Measurements from ENCODE around the gene HLA-DQB1. TPM values are rescaled to one million over a fixed set of nuclear protein-coding genes. Genes with fewer than 3 reads are reported as not detected.
A peak's percentile ranks its signal among the peaks of the same experiment; 100 is the strongest.

The HLA-DQB1 gene
- total RNA-seq, 1 experiment from 2014 or later: 126 TPM

DNA sequence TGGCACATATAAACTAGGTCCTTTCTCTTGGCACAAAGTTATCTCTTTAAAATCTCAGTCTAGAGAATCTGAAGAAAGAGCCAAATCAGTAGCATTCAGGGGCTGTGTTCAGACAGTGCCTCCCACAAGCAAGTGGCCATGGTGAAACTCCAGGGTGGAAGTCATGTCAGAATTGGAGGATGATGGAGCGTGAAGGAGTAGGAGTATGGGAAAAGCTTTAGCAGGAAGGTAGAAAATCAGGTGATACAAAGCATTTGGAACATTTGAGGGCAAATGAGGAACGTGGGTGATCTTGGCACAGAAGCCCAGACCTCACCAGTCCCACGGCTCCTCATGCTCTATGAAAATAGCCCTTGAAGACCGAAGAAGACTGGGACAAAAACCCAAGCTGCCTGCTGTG is 2.8 kb upstream of the HLA-DQB1 start:
- Histone ChIP-seq H3K36me3 (ENCODE audit: insufficient read depth, low read length) (no peaks in the 10 kb centered on the region), H4K20me1 (ENCODE audit: insufficient read depth, low read depth, low read length) (no peaks in the 10 kb centered on the region), H3K27me3 (ENCODE audit: low read length) (no peaks in the 10 kb centered on the region), H3K9ac (ENCODE audit: low read length) (no peak overlapping the region), H3K4me3 (ENCODE audit: low read length) (no peak overlapping the region), H3K27ac (ENCODE audit: low read length) (peak overlapping the region; percentile 86), H3K9me2 (replicated peaks; ENCODE audit: insufficient read depth, low read length) (no peaks in the 10 kb centered on the region), H3K79me2 (ENCODE audit: low read length) (peaks cover 13% of the 10 kb centered on the region), H3K9me3 (ENCODE audit: low read length) (no peaks in the 10 kb centered on the region), H3K4me2 (ENCODE audit: low read depth, low read length, poor library complexity, severe bottlenecking) (no peak overlapping the region), H3K4me1 (ENCODE audit: low read length) (peaks cover 26% of the 10 kb centered on the region), H2AFZ (ENCODE audit: low read length) (no peak overlapping the region)
- DNase-seq: peak; percentile 39

DNA sequence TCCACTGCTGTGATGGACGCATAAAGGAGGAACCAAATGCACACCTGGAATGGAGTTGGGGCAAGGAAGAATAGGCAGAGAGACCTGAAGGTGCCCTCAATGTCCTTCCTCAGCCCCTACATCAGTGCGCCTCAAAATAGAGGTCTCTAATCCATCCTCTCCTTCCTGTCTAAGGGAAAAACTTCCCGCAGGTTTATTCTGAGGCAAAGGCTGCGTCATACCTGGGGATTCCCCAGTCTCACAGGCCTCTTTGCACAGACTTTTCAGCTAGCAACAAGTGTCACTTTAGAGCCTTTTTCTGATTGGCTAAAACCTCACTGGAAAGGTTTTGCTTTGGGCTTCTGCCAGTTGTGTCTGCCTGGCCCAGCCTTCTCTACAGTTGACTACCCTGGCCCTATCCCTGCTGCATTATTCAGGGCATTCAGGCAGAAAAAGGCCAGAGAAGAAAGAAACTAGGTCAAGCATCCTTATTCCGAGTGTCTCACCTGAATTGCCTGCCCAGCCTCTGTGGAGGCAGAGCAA is 1.8 kb upstream of the HLA-DQB1 start:
- H3K4me2 ChIP-seq (ENCODE audit: low read depth, low read length, poor library complexity, severe bottlenecking): peak overlapping the region; percentile 40
- H3K27me3 ChIP-seq (ENCODE audit: low read length): no peaks in the 10 kb centered on the region
- DNase-seq: peak; percentile 94
- peak overlapping the region; percentile 14; the same call in 1 of the 2 replicates for H2AFZ ChIP-seq (ENCODE audit: low read length)
- no peaks in the 10 kb centered on the region for H3K9me3 ChIP-seq (ENCODE audit: low read length)
- H3K9me2 ChIP-seq (replicated peaks; ENCODE audit: insufficient read depth, low read length): no peaks in the 10 kb centered on the region
- peaks cover 13% of the 10 kb centered on the region for H3K79me2 ChIP-seq (ENCODE audit: low read length)
- H3K4me3 ChIP-seq (ENCODE audit: low read length): no peak overlapping the region
- no peaks in the 10 kb centered on the region for H4K20me1 ChIP-seq (ENCODE audit: insufficient read depth, low read depth, low read length)
- H3K27ac ChIP-seq (ENCODE audit: low read length): peak overlapping the region; percentile 86
- H3K36me3 ChIP-seq (ENCODE audit: insufficient read depth, low read length): no peaks in the 10 kb centered on the region
- peak overlapping the region; percentile 35; the same call in 1 of the 2 replicates for H3K9ac ChIP-seq (ENCODE audit: low read length)
- peaks cover 30% of the 10 kb centered on the region for H3K4me1 ChIP-seq (ENCODE audit: low read length)

DNA sequence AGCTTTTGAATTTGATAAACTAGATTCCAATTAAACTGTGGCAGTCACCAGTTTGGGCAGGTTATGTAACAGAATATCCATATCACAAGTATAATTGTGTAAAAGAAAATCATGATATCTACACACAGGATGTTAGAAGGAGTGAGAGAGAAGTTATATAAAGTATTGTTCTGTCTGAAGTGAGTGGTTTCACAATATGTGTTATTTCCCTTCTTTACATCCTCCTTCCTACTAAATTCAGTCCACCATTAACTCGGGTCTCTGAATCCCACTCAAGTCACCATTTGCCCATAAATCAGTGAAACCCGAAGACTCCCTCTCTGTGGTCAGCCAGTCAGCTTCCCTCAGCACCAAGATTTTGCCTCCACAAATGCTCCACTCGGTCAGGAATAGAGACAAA is 796 bp downstream of the HLA-DQB1 start:
- Histone ChIP-seq H4K20me1 (ENCODE audit: insufficient read depth, low read depth, low read length) (no peaks in the 10 kb centered on the region), H3K27me3 (ENCODE audit: low read length) (no peaks in the 10 kb centered on the region), H2AFZ (ENCODE audit: low read length) (no peak overlapping the region), H3K4me3 (ENCODE audit: low read length) (peak overlapping the region; percentile 83), H3K9me2 (replicated peaks; ENCODE audit: insufficient read depth, low read length) (no peaks in the 10 kb centered on the region), H3K9me3 (ENCODE audit: low read length) (no peaks in the 10 kb centered on the region), H3K4me2 (ENCODE audit: low read depth, low read length, poor library complexity, severe bottlenecking) (peak overlapping the region; percentile 73), H3K79me2 (ENCODE audit: low read length) (peaks cover 13% of the 10 kb centered on the region), H3K9ac (ENCODE audit: low read length) (peak overlapping the region; percentile 74), H3K36me3 (ENCODE audit: insufficient read depth, low read length) (no peaks in the 10 kb centered on the region), H3K4me1 (ENCODE audit: low read length) (peaks cover 43% of the 10 kb centered on the region), H3K27ac (ENCODE audit: low read length) (peak overlapping the region; percentile 86)
- peak; percentile 51 for DNase-seq

DNA sequence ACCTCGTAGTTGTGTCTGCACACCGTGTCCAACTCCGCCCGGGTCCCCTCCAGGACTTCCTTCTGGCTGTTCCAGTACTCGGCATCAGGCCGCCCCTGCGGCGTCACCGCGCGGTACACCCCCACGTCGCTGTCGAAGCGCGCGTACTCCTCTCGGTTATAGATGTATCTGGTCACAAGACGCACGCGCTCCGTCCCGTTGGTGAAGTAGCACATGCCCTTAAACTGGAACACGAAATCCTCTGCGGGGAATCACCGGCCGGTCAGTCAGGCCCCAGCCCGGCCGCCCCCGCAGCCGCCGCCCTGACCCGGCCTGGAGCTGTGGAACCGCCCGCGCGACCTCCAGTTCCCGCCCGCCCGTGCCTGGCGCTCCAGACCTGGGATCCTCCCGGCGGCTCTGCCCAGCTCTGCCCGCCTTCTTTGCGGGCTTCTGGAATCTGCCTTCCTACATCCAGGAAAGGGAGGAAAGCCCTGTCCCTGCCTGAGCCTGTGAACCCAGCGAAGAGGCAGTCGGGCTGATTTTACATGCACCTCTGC is 1.6 kb downstream of the HLA-DQB1 start:
- H3K36me3 ChIP-seq (ENCODE audit: insufficient read depth, low read length): no peaks in the 10 kb centered on the region
- no peaks in the 10 kb centered on the region for H3K9me3 ChIP-seq (ENCODE audit: low read length)
- H3K27ac ChIP-seq (ENCODE audit: low read length): peak overlapping the region; percentile 86
- peak overlapping the region; percentile 73 for H3K4me2 ChIP-seq (ENCODE audit: low read depth, low read length, poor library complexity, severe bottlenecking)
- H3K9me2 ChIP-seq (replicated peaks; ENCODE audit: insufficient read depth, low read length): no peaks in the 10 kb centered on the region
- peak; percentile 58 for DNase-seq
- peak overlapping the region; percentile 74 for H3K9ac ChIP-seq (ENCODE audit: low read length)
- H3K4me3 ChIP-seq (ENCODE audit: low read length): peak overlapping the region; percentile 83
- no peaks in the 10 kb centered on the region for H4K20me1 ChIP-seq (ENCODE audit: insufficient read depth, low read depth, low read length)
- H3K4me1 ChIP-seq (ENCODE audit: low read length): peaks cover 51% of the 10 kb centered on the region
- no peaks in the 10 kb centered on the region for H3K27me3 ChIP-seq (ENCODE audit: low read length)
- peaks cover 13% of the 10 kb centered on the region for H3K79me2 ChIP-seq (ENCODE audit: low read length)
- H2AFZ ChIP-seq (ENCODE audit: low read length): no peak overlapping the region

DNA sequence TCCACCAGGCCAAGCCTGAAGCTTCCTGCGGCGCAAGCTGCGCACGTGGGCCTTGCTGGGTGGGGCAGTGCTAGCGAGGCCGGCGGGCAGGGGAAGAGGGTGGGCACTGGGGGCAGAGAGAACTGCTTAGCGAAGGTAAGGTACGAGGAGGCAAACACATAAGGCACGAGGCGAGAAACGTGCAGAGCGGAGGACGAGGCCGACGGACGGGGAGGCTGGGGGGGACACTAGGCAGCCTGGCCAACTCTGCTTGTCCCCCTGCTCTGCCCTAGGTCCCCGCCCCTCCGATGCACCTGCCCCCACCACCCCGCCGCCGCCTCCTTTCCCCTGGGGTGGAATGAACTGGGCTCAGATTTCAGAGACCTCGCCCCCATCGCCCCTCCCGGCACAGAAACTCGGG is 2.1 kb downstream of the HLA-DQB1 start:
- Histone ChIP-seq H3K36me3 (ENCODE audit: insufficient read depth, low read length) (peaks cover under 1% of the 10 kb centered on the region; the same call in 1 of the 2 replicates), H3K9me2 (replicated peaks; ENCODE audit: insufficient read depth, low read length) (no peaks in the 10 kb centered on the region), H3K9ac (ENCODE audit: low read length) (no peak overlapping the region), H3K9me3 (ENCODE audit: low read length) (no peaks in the 10 kb centered on the region), H3K79me2 (ENCODE audit: low read length) (peaks cover 13% of the 10 kb centered on the region), H4K20me1 (ENCODE audit: insufficient read depth, low read depth, low read length) (no peaks in the 10 kb centered on the region), H2AFZ (ENCODE audit: low read length) (no peak overlapping the region), H3K27ac (ENCODE audit: low read length) (0 out of 2 replicates have a peak overlapping the region, but pooled peaks have one; percentile 86), H3K4me1 (ENCODE audit: low read length) (peaks cover 56% of the 10 kb centered on the region), H3K4me3 (ENCODE audit: low read length) (peak overlapping the region; percentile 22; the same call in 1 of the 2 replicates), H3K4me2 (ENCODE audit: low read depth, low read length, poor library complexity, severe bottlenecking) (peak overlapping the region; percentile 73), H3K27me3 (ENCODE audit: low read length) (no peaks in the 10 kb centered on the region)
- DNase-seq: peak; percentile 40

DNA sequence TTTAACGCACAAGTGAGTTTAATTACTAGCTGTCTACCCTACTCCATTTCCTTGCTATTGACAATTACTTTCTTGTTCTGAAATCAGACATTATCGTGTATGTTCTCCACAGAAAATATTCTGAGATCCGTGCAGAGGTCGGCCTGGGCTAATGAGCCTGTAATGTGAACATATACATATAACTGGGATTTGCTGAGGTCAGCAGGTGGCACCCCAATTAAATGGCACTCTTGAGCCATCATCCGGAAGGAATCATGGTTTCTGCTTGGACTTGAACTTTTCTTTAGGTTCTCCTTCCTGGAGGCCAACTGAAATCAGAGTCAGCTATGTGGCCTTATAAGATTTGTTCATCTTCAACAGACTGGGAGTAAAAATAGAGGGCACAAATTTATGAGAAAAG is 3.6 kb downstream of the HLA-DQB1 start:
- Histone ChIP-seq H3K79me2 (ENCODE audit: low read length) (peaks cover 13% of the 10 kb centered on the region), H3K9me2 (replicated peaks; ENCODE audit: insufficient read depth, low read length) (no peaks in the 10 kb centered on the region), H3K27ac (ENCODE audit: low read length) (peak overlapping the region; percentile 60), H3K4me2 (ENCODE audit: low read depth, low read length, poor library complexity, severe bottlenecking) (no peak overlapping the region), H2AFZ (ENCODE audit: low read length) (no peak overlapping the region), H4K20me1 (ENCODE audit: insufficient read depth, low read depth, low read length) (no peaks in the 10 kb centered on the region), H3K9me3 (ENCODE audit: low read length) (no peaks in the 10 kb centered on the region), H3K4me3 (ENCODE audit: low read length) (no peak overlapping the region), H3K27me3 (ENCODE audit: low read length) (no peaks in the 10 kb centered on the region), H3K4me1 (ENCODE audit: low read length) (peaks cover 58% of the 10 kb centered on the region), H3K36me3 (ENCODE audit: insufficient read depth, low read length) (peaks cover 6% of the 10 kb centered on the region; the same call in 1 of the 2 replicates), H3K9ac (ENCODE audit: low read length) (no peak overlapping the region)
- no peak for DNase-seq

DNA sequence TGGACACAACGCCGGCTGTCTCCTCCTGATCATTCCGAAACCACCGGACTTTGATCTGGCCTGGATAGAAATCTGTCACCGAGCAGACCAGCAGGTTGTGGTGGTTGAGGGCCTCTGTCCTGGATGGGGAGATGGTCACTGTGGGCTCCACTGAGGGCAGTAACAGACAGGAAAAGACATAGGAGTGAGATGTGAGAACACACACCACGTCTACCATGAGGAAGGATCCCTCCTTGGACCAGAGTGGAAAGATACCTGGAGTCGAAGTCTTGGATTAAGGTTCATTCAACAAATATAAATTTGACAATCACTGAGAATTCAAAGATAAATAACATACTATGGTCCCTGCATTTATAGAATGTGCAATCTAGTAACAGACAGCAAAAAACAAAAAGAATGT is 4.4 kb downstream of the HLA-DQB1 start:
- Histone ChIP-seq H3K79me2 (ENCODE audit: low read length) (peaks cover 13% of the 10 kb centered on the region), H3K36me3 (ENCODE audit: insufficient read depth, low read length) (peaks cover 6% of the 10 kb centered on the region; the same call in 1 of the 2 replicates), H3K27me3 (ENCODE audit: low read length) (no peaks in the 10 kb centered on the region), H3K4me3 (ENCODE audit: low read length) (no peak overlapping the region), H3K27ac (ENCODE audit: low read length) (no peak overlapping the region), H3K9me3 (ENCODE audit: low read length) (no peaks in the 10 kb centered on the region), H2AFZ (ENCODE audit: low read length) (no peak overlapping the region), H3K4me1 (ENCODE audit: low read length) (peaks cover 53% of the 10 kb centered on the region), H4K20me1 (ENCODE audit: insufficient read depth, low read depth, low read length) (no peaks in the 10 kb centered on the region), H3K9me2 (replicated peaks; ENCODE audit: insufficient read depth, low read length) (no peaks in the 10 kb centered on the region), H3K9ac (ENCODE audit: low read length) (no peak overlapping the region), H3K4me2 (ENCODE audit: low read depth, low read length, poor library complexity, severe bottlenecking) (no peak overlapping the region)
- DNase-seq: no peak

DNA sequence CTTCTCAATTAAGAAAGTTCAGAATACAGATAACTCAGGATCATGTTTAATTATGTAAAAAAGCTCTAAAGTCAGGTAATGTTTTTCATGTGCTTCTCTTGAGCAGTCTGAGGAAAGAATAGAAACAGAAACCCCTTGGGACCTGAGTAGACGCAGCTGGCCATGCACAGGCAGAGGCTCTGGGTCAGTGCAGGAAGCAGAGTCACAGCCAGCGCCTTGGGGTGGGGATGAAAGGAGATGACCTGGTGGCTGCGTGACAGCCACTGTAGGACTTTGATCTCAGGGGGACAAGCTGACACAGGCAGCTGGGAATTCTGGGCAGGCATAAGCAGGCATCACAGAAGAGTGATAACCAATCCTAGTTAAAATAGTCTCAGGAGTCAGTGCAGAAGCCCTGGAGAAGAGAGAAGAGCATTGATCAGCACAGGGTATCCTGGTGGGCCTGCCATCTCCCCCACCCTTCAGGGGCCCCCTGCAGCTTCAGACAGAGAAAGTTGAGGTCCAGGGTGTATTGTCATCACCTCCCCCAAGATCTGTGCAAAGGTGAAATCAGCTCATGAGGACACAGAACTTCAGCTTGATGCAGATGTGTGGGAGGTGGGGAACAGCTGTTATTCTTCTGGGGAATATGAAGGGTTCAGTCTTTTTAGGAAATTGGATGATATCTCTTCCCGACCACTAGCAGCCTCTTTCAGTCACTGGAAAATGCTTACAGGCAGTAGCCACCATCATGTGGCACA is 6.4 kb downstream of the HLA-DQB1 start:
- H4K20me1 ChIP-seq (ENCODE audit: insufficient read depth, low read depth, low read length): no peaks in the 10 kb centered on the region
- peaks cover 6% of the 10 kb centered on the region; the same call in 1 of the 2 replicates for H3K36me3 ChIP-seq (ENCODE audit: insufficient read depth, low read length)
- H3K27ac ChIP-seq (ENCODE audit: low read length): peak overlapping the region; percentile 94
- no peaks in the 10 kb centered on the region for H3K27me3 ChIP-seq (ENCODE audit: low read length)
- H3K4me1 ChIP-seq (ENCODE audit: low read length): peaks cover 52% of the 10 kb centered on the region
- H3K9ac ChIP-seq (ENCODE audit: low read length): peak overlapping the region; percentile 63
- no peaks in the 10 kb centered on the region for H3K79me2 ChIP-seq (ENCODE audit: low read length)
- DNase-seq: peak; percentile 92
- peak overlapping the region; percentile 47; the same call in 1 of the 2 replicates for H3K4me3 ChIP-seq (ENCODE audit: low read length)
- no peak overlapping the region for H2AFZ ChIP-seq (ENCODE audit: low read length)
- H3K9me2 ChIP-seq (replicated peaks; ENCODE audit: insufficient read depth, low read length): no peaks in the 10 kb centered on the region
- no peaks in the 10 kb centered on the region for H3K9me3 ChIP-seq (ENCODE audit: low read length)
- peak overlapping the region; percentile 59 for H3K4me2 ChIP-seq (ENCODE audit: low read depth, low read length, poor library complexity, severe bottlenecking)

All from Karpas-422 (cell line).